RPMI7951 (cell line): ENCODE measurements around the gene DCDC2. TPM values are rescaled to one million over a fixed set of nuclear protein-coding genes. Genes with fewer than 3 reads are reported as not detected.
"Not testable (repeated sequence)": the region's sequence is repeated elsewhere in the genome, so short reads cannot be mapped to it uniquely, and the experiment has no call there.

ENCODE experiments used
- DNase-seq: peaks from one replicate; pipeline ENCODE4 v3.0.0-alpha.2; 2012; ENCODE audit warnings: low read depth
- total RNA-seq: library from RNA; depleted of rRNA; stranded (reverse); fragments of >200 nt; shearing (Covaris generic); gene quantifications from 2 replicates; pipeline ENCODE4 v1.2.3, GENCODE V29; 2014; rRNA removed

The DCDC2 gene
- total RNA-seq, 1 experiment from 2014 or later, result not detected

DNA sequence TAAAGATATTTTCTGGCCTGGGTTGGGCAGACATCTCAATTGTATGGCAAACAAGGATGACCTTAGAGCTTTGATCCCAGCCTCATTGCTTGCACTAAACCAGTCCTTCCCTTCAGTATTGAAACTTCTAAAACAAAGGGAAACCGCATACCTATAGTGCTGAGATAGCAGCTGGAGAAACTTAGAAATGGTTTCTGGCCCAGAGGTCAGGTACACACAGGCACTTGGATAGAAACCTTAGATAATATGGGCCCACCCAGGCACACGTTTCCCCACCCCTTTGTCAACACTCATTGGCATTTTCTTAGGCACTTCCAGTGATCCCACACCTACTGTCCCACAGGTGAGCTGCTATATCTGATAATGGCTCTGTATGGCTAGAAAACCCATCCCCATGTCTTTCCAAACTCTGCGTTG, 209.7 kb downstream of the DCDC2 start:
- DNase-seq, result no peak

DNA sequence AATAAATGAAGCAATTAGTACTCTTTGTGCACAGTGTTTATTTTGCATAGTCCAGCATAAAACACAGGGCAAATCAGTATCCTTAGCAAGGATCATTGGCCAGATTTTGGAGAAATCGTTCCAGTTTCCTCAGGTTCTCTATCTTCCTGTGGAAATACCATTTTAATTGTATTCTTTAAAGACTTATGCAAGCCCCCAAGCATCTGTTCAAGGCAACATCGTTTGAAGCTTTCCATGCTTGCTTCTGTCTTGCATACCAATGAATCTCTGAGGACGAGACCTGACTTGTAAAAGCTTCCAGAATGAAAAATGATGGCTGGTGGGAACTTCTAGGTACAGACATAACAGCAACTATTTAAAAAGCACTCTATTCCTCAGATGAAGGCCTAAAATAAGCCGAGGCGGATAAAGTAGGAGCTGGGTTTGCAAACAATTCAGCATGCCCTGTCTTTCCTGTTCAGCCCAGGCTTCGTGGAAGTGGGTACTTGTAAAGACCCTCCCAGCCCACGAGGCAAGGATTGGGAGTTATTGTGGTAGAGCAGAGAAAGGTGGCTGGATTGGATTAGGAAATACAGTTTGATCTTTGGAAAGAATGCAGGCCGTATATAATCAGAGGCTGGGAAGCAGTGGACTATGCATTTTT, 210.2 kb downstream of the DCDC2 start:
- DNase-seq, result no peak

DNA sequence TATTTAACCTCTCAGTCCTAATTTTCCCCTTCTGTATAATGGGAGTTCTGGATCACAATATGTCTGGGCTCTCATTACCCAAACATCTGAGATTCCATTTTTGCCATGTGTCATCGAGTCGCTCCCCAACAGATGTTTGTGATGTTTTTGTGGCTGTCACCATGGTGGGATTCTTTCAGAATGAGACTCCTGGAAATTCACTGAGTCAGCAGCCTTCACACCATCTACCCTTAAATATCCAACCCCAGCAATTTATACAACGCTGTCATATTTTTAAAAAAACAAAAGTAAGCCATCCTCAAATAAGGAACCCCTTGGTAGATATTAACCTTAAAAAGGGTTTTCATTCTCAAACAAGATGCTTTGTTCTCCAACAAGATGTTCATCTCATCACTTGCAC, 211.0 kb downstream of the DCDC2 start:
- DNase-seq, result no peak

DNA sequence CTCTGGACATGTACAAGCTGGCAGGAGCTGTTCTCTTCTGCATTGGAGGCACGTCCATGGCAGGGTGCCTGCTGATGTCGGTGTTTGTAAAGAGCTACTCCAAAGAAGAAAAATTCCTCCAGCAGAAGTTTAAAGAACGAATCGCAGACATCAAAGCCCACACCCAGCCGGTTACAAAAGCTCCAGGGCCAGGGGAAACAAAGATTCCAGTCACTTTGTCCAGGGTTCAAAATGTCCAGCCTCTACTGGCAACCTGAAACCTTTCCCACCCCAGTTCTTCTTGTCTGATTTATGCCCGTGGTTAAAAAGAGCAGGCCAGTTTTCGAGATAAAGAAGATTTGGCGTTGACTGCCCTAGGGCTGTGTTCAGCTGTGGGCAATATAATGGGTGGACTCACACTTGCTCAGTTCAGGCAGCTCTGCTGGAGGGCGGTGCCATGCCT, 212.1 kb downstream of the DCDC2 start:
- no peak for DNase-seq

DNA sequence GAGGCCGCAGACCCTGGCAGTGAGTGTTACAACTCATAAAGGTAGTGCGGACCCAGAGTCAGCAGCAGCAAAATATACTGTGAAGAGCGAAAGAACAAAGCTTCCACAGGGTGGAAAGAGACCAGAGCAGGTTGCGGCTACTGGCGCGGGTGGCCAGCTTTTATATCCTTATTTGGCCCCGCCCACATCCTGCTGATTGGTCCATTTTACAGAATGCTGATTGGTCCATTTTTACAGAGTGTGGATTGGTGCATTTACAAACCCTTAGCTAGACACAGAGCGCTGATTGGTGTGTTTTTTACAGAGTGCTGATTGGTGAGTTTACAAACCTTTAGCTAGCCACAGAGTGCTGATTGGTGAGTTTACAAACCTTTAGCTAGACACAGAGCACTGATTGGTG, 215.1 kb downstream of the DCDC2 start:
- DNase-seq, result not testable (repeated sequence)

DNA sequence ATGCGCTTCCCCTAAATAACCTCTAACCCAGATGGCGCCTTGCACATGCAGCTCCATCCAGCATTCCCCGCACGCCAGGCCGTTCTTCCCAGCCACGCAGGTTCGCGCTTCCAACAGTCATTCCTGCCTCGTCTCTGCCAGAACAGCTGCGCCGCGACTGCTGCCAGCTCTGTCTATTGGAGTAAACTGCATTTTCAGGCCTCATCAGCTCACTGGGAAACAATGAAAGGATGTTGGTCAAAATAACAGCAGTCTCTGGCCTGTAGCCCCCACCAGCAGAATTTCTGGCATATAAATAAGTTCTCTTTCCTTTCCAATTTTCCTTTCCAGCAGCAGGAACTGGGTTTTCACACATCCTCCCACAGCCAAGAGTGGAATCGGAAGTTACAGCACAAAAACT, 217.3 kb downstream of the DCDC2 start:
- no peak for DNase-seq

DNA sequence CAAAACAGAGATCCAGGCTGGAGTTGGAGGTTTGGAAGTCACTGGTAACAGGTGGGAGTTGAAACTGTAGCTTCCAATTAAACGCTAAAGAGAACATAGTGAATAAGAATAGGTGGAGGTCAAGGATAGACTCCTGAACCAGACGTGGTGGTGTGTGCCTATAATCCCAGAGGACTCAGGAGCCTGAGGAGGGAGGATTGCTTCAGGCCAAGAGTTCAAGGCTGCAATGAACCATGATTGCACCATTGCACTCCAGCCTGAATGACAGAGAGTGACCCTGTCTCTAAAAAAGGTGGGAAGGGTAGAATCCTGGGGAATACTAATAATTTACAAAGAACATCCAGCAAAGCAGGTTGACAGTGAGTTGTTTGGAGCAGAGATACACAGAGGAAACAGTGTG, 218.2 kb downstream of the DCDC2 start:
- no peak for DNase-seq

DNA sequence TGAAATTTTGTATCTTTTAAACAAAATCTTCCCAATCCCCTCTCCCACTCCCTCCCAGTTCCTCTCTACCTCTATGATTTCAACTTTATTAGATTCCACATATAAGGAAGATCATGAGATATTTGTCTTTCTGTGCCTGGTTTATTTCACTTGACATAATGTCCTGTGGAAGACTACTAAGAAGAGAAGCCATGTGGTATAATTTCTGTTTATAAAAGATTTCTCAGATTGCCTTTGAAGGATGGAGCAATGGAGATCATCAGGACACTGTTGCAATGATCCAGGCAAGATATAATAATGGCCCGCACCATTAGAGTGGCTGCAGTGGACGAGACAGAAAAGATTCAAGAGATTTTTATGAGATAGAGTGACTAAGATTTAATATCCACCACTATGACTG, 218.8 kb downstream of the DCDC2 start:
- no peak for DNase-seq

DNA sequence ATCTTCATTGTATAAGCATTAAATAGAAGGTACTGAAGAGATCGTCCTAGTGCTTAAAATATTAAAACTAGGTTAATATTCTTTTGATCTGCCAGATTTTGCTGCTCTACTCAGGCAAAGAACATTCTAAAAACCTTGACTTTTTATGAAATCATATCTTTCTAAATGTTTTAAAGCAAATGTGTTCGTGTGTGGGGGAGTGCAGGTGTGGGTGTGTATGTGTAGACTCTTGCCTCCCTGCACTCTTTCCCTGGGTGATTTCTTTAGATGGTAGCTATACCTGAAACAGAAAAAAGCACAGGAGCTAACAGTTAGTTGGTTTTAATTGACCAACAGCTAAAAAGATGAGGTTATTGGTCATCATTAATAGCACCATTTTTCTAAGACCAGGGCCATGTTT, 226.1 kb downstream of the DCDC2 start:
- DNase-seq, result no peak

DNA sequence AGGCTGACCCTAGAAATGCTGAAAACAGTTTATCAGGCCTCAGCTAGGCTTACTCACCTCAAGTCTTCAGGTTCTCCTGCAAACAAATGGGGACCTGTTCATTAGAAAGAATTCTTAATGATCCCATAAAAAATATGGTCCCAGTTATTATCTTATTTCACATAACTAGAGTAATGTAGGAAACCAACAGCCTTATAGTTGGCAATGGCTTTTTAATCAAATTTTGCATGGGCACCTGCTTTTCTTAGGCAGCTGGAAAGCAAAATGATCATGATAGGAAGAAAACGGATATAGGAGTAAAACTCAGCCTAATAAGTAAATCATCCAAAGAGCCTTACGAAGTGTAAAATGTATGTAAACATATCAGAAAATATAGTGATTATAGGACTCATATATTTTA, 230.5 kb downstream of the DCDC2 start:
- DNase-seq, result no peak

DNA sequence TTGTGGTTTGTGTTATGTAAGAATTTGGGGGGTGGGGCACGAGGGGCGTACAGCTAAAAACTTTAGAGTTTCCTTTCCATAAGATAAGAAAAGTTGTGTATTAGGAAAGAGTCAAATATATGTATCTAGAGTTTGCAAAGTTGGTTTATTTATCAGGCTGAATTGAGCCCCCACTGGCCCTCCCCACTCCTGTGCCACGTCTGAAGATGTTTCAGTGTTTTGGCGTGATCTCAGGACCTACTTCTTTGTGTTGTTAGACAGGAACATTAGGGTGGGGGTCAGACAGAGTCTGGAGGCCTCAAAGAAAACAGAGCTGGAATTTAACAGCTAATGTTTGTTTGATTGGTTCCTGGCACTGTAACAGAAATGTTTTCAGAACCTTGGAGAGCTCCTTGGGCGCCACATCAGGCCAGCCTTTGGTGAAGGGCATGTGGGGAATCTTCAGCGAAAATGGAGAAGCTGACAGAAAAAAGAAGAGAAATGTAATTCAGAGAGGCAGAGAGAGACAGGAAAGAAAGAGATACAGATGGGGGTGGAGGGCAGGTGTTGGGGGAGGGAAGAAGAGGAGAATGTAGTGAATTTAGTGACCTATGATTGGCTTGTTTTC, 231.2 kb downstream of the DCDC2 start:
- peak; percentile 36 for DNase-seq

DNA sequence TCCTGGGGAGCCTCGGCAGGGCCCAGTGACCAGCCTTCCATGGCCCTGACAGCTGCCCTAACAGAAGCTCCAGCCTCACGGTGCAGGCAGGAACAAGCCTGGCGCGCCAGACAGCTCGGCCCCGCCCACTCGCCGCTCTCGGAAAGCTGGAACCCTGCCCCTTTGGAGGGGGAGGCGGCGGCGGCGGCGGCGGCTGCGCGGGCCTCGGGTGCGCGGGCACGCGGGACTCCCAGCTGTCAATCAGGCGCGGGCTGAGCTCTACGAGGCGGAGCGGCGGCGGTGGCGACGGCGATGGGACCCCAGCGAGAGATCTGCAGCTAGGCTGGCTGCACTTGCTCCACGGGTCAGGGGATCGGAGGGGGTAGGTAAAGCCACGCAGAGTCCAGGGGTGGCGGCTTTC, 231.9 kb downstream of the DCDC2 start, which contains the start of gene NRSN1:
Gene NRSN1, plus strand, starts transcription at position 236 of the 400 bp plus-strand sequence. CDS start 8,113 bp downstream, outside the sequence.
- no peak for DNase-seq

DNA sequence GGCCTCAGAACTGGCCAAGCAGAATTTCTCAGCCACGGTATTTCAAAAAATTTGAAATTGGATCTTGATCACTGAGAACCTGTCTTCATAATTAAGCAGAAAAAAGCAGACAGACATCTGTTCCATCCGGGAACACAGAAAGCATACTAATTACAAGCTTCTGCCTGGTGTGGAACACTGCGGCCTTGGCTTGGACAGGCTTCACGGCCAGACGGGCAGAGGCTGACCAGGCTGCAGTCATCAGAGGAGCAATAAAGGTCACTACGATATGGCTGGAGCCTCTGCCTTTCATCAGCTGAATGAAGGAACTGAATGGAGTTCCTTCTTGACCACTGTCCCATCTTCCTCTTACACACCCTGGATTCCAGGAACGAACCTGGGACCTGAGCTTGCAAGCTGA, 235.7 kb downstream of the DCDC2 start:
- no peak for DNase-seq

Other genes with a start within 250 kb of the DCDC2 start
- not detected in 2 replicates for gene NRSN1, start 231.8 kb downstream of the DCDC2 start, total RNA-seq
- gene MRS2, start 44.9 kb upstream of the DCDC2 start, total RNA-seq, result 24.4 and 26.5 TPM in 2 replicates
- not detected in 2 replicates for gene GPLD1, start 131.5 kb upstream of the DCDC2 start, total RNA-seq
- gene ALDH5A1, start 136.9 kb upstream of the DCDC2 start, total RNA-seq, result under 0.01 and 0.68 TPM in 2 replicates